Measurements from ENCODE around the gene TIMM23.

GRCh38 chr10:46024948-46025347 is 52.7 kb downstream of the TIMM23 start:
- no peak for TF ChIP-seq CTCF (IDR thresholded peaks at IDR 0.05 in 8 of 11, conservative IDR thresholded peaks at IDR 0.05 in 3 of 11)
- no peak for TF ChIP-seq POLR2A (IDR thresholded peaks at IDR 0.05)

All from spleen (tissue), 7 donors.